Ecto neural progenitor cell (in vitro differentiated cells): ENCODE results near the gene TPT1.

Experiments used
- DNase-seq: peaks from one replicate; pipeline ENCODE4 v3.0.0-alpha.2; 2018; ENCODE audit warnings: low spot score

TPT1 gene

GRCh38 chr13:45333977-45334922 lies 6.7 kb downstream of the TPT1 start:
- no peak for DNase-seq

GRCh38 chr13:45333251-45333976 lies 7.6 kb downstream of the TPT1 start:
- no peak for DNase-seq

GRCh38 chr13:45332831-45333219 lies 8.2 kb downstream of the TPT1 start:
- no peak for DNase-seq

- DNase-seq, result no peak
These were observed 8.8 kb downstream of the TPT1 start for GRCh38 chr13:45332036-45332830.

- no peak for DNase-seq
These were observed 9.3 kb downstream of the TPT1 start for GRCh38 chr13:45331692-45332035.

GRCh38 chr13:45331123-45331619 lies 9.8 kb downstream of the TPT1 start:
- DNase-seq, result no peak

- DNase-seq, result no peak
These were observed 12.3 kb downstream of the TPT1 start for GRCh38 chr13:45328661-45329111.

GRCh38 chr13:45327253-45327955 lies 13.6 kb downstream of the TPT1 start:
- no peak for DNase-seq

GRCh38 chr13:45325806-45326205 lies 15.2 kb downstream of the TPT1 start:
- DNase-seq, result no peak

- no peak for DNase-seq
These were observed 19.9 kb downstream of the TPT1 start for GRCh38 chr13:45320876-45321629.

- DNase-seq, result no peak
These were observed 24.0 kb downstream of the TPT1 start for GRCh38 chr13:45316996-45317395.

- no peak for DNase-seq
These were observed 24.6 kb downstream of the TPT1 start for GRCh38 chr13:45316338-45316737.

- no peak for DNase-seq
These were observed 25.3 kb downstream of the TPT1 start for GRCh38 chr13:45315520-45316167.

- no peak for DNase-seq
These were observed 26.2 kb downstream of the TPT1 start for GRCh38 chr13:45314822-45315221.

- DNase-seq, result no peak
These were observed 30.4 kb downstream of the TPT1 start for GRCh38 chr13:45310341-45311131.

GRCh38 chr13:45306966-45307365 lies 34.0 kb downstream of the TPT1 start:
- DNase-seq, result no peak

GRCh38 chr13:45305079-45305478 lies 35.9 kb downstream of the TPT1 start:
- DNase-seq, result no peak

GRCh38 chr13:45303866-45304265 lies 37.1 kb downstream of the TPT1 start:
- no peak for DNase-seq

- no peak for DNase-seq
These were observed 38.0 kb downstream of the TPT1 start for GRCh38 chr13:45303026-45303425.
